ENCODE results near the gene MEF2B. TPM values are rescaled to one million over a fixed set of nuclear protein-coding genes. Genes with fewer than 3 reads are reported as not detected.
"Not testable (repeated sequence)": the region's sequence is repeated elsewhere in the genome, so short reads cannot be mapped to it uniquely, and the experiment has no call there.

The MEF2B gene
- total RNA-seq, 1 donor from 2014 or later = 1.4 TPM

DNA sequence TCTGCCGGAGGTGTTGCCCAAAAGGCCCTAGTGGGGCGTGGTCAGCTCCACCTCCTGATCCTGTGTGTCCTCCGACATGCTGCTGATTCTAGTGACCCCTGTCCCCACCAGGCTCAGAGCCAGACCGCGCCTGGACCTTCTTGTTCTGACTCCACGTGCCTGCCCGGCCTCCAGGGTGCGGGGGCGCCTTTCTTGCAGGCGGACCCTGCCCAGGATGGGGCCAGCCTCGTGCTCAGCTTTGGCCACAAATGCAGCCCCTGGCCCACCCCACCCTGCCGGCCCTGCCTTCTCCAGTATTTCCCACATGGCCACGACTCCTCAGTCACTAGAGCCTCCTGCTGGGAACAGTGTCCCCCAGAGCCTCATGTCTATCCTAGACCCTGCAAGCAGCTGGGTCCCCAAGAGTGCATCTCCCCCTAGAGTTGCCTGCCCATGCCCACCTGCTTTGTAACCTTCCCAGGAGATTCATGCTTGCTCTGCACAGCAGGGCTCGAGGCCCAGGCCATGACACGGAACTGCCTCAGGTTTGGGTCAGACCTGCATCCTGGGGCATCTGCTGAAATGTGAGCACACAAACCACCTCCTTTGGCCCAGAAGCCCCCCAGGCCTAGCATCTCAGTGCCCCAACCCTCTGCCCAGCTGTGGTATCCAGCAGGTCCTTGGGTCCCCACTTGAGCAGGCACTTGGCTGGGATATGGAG lies 58.8 kb downstream of the MEF2B start:
- ATAC-seq (peak; percentile 15), DNase-seq (ENCODE audit: missing footprints) (no peak)
- intact Hi-C loops (cut with DNase I) = no loop called here

DNA sequence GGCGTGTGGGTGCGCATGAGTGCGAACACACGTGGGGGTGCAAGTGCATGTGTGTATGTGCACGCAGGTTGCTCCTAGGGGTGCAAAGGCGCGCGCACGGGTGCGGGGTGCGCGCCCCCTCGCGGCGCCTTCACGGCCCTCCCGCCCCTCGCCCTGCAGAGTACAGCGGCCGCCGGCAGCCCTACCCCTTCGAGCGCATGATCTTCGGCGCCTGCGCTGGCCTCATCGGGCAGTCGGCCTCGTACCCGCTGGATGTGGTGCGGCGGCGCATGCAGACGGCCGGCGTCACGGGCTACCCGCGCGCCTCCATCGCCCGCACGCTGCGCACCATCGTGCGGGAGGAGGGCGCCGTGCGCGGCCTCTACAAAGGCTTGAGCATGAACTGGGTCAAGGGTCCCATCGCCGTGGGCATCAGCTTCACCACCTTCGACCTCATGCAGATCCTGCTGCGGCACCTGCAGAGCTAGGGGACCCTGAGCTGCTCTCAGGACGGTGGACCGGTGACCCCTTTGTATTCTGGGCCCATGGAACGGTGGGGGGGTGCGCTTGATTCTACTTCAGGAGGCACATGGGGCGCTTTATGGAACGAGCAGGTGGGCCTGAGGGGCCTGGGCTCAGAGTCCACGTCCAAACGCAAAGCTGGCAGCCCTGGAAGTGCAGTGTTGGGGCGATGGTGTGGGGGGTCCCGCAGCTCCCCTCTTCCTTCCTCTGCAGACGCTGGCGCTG lies 59.5 kb downstream of the MEF2B start:
- DNase-seq (ENCODE audit: missing footprints) (peak; percentile 48), ATAC-seq (peak; percentile 29)
- intact Hi-C loops (cut with DNase I) = no loop called here

GRCh38 chr19:19109601-19110000 lies 60.5 kb downstream of the MEF2B start:
- ATAC-seq (no peak), DNase-seq (ENCODE audit: missing footprints) (no peak)
- intact Hi-C loops (cut with DNase I) = no loop called here

- intact Hi-C loops (cut with DNase I) = no loop called here
- ATAC-seq = no peak
- peak; percentile 22 for DNase-seq (ENCODE audit: missing footprints)
Observed at GRCh38 chr19:19107654-19108053, 62.4 kb downstream of the MEF2B start.

- ATAC-seq; DNase-seq (ENCODE audit: missing footprints); intact Hi-C loops (cut with DNase I): not testable (repeated sequence)
Observed at GRCh38 chr19:19106938-19107337, 63.1 kb downstream of the MEF2B start.

DNA sequence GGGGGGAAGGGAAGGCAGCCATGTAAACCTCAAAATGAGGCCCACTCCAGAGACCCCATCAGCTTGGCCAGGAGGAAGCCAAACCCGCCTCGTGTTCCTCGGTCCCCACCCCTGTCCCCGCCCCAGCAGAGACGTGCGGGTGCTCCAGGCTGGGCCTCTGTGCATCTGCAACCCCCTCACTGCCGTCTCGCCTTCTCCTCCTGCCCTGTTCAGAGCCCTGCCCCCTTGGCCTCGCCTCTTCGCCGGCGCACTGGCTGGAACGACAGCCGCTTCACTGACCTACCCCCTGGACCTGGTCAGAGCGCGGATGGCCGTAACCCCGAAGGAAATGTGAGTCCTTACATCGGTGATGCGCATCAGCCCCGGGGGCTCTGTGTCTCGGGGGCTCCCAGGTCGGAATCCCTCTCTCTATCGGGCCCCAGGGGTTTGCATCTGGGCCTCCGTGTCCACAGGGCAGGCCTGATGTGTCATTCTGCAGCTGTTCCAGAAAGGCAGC lies 64.0 kb downstream of the MEF2B start:
- intact Hi-C loops (cut with DNase I) = no loop called here
- ATAC-seq (peak; percentile 49), DNase-seq (ENCODE audit: missing footprints) (peak; percentile 66)

DNA sequence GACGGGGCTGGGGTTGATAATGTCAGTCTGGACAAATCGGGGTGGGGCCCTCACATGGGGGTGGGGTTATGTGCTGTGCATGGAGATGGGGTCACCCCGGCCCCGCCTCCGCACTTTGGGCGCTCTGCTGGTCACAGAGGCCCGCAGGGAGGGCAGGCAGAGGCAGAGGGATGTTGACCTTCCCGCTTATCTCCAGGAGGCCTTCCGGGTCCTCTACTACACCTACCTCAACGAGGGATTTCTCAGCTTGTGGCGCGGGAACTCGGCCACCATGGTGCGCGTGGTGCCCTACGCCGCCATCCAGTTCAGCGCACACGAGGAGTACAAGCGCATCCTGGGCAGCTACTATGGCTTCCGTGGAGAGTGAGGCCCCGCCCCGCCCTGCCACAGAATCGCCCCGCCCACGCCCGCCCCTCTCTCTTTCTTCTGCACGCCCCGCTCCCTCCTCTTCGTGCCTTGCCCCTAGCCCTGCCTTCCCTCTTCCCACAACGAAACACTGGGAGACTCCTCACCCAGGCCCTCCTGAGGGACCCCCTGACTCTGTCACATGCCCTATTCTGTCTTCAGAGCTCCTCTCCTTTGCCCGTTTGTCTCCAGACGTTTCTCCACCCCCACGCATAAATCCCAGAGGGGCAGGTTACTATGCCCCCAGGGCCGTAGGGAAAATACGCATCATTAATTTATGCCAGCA lies 64.6 kb downstream of the MEF2B start:
- intact Hi-C loops (cut with DNase I) = no loop called here
- ATAC-seq (peak; percentile 80), DNase-seq (ENCODE audit: missing footprints) (peak; percentile 79)

- ATAC-seq (no peak), DNase-seq (ENCODE audit: missing footprints) (peak; percentile 33)
- intact Hi-C loops (cut with DNase I) = no loop called here
Observed at GRCh38 chr19:19103167-19103566, 66.9 kb downstream of the MEF2B start.

DNA sequence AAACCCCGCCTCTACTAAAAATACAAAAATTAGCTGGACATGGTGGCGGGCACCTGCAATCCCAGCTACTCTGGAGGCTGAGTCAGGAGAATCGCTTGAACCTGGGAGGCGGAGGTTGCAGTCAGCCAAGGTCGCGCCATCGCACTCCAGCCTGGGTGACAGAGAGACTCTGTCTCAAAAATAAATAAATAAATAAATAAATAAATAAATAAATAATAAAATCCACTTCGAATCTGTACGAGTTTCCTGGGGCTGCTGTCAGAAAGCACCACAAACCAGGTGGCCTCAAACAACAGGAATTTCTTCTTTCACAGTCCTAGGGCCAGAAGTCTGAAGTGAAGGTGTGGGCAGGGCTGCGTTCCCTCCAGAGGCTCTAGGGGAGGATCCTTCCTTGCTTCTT lies 67.5 kb downstream of the MEF2B start:
- intact Hi-C loops (cut with DNase I) = not testable (repeated sequence)

GRCh38 chr19:19101540-19101939 lies 68.5 kb downstream of the MEF2B start:
- intact Hi-C loops (cut with DNase I) = no loop called here
- DNase-seq (ENCODE audit: missing footprints) = peak; percentile 15
- ATAC-seq = no peak

More for the DNA sequence above, 67.5 kb downstream of the MEF2B start:
- ATAC-seq = not testable (repeated sequence)
- peak; percentile 31 for DNase-seq (ENCODE audit: missing footprints)

GRCh38 chr19:19098703-19099632 lies 71.1 kb downstream of the MEF2B start:
- intact Hi-C loops (cut with DNase I) = no loop called here
- ATAC-seq = peak; percentile 61
- peak; percentile 60 for DNase-seq (ENCODE audit: missing footprints)

DNA sequence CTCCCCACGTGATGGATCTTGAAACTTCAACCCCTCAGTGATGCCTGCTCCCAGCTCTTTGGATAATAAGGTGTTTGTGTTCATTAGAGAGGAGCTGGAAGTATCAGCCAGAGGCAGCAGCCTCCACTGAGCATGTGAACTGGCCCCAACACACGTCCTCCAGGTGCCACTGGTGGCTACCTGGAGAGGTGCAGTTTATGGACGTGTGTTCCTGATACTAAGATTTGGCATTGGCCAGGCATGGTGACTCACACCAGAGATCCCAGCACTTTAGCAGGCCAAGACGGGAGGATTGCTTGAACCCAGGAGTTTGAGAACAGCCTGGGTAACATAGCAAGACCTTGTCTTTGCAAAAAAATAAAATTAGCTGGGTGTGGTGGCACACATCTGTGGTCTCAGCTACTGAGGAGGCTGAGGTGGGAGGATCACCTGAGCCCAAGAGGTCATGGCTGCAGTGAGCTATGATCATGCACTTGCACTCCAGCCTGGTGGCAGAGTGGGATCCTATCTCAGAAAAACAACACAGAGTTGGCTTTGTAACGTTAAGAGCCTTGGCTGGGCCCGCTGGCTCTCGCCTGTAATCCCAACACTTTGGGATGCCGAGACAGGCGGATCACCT lies 71.9 kb downstream of the MEF2B start:
- DNase-seq (ENCODE audit: missing footprints) = no peak
- ATAC-seq = no peak
- intact Hi-C loops (cut with DNase I) = no loop called here

DNA sequence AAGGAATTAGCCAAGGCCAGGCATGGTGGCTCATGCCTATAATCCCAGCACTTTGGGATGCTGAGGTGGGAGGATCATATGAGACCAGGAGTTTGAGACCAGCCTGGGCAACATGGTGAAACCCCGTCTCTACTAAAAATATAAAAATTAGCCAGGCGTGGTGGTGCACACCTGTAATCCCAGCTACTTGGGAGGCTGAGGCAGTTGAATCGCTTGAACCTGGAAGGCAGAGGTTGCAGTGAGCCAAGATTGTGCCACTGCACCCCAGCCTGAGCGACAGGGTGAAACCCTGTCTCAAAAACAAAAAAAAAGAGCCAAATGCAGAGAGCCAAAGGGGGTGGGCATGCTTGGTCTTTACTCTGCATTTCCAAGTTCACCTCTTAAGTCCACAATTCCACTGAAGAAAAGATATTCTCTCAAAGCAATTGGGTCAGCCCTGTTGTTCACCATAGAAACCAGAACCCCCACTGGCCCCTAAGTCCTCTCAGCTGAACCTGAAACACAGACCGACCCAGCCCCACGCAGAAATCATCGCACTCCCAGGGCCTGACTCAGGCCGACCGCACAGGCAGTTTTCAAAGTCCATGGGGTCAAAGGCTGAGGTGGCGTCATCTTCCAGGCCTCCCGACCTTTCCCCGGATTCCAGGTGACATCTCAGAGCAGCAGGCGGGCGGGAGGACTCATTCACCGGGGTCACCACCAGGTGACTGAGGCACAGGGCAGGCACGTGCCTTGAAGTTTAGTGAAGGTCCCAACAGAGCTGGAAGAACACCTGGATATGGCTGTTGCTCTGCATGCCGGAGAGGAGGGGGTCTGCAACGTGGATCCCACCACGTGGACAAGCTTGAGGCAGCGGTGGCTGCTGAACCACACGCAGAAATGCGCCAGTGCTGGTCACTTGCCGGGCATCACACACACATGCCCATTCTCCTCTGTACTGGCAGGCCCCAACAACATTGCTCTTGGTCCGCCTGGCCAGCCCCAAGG lies 73.1 kb downstream of the MEF2B start:
- ATAC-seq (no peak), DNase-seq (ENCODE audit: missing footprints) (peak; percentile 47)
- intact Hi-C loops (cut with DNase I) = no loop called here

DNA sequence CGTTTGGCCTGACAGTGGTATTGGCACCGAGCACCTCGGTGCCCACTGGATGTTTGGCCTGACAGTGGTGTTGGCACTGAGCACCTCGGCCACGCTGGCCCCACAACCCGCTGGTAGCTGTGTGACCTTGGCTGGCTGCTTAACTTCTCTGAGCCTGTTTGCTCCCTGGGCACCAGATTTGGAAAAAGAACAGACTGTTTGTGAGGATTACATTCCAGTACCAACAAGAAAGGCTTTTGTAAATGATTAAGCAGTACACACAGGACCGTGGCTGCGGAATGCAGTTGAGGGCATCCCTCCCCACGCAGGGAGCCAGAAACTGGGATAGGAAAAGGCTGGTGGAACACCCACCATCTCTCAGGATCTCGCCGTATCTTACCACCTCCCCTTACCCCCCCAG lies 74.4 kb downstream of the MEF2B start:
- DNase-seq (ENCODE audit: missing footprints) = peak; percentile 27
- ATAC-seq = no peak
- intact Hi-C loops (cut with DNase I) = no loop called here
